OCI-LY7 (cell line): ENCODE results near the gene ABCB9.

Experiments
- EZH2phosphoT487 ChIP-seq: fragments of 200-600 bp; sonication (generic); IDR thresholded peaks from 2 replicates; pipeline ENCODE4 v1.6.1; 2018; ENCODE audit warnings: low read depth, borderline replicate concordance, mild to moderate bottlenecking, mixed run types, antibody characterized with exemption, low read length, moderate library complexity, mixed read lengths
- TF ChIP-seq, protein P1 (sequence below): fragments of 200-600 bp; sonication (generic); conservative IDR thresholded peaks from 2 replicates; pipeline ENCODE4 v1.5.1; 2014; ENCODE audit warnings: mild to moderate bottlenecking, antibody characterized with exemption, low read length, moderate library complexity, mixed read lengths

GRCh38 chr12:122893208-122894153, 72.8 kb downstream of the ABCB9 start:
- TF ChIP-seq, protein P1, sequence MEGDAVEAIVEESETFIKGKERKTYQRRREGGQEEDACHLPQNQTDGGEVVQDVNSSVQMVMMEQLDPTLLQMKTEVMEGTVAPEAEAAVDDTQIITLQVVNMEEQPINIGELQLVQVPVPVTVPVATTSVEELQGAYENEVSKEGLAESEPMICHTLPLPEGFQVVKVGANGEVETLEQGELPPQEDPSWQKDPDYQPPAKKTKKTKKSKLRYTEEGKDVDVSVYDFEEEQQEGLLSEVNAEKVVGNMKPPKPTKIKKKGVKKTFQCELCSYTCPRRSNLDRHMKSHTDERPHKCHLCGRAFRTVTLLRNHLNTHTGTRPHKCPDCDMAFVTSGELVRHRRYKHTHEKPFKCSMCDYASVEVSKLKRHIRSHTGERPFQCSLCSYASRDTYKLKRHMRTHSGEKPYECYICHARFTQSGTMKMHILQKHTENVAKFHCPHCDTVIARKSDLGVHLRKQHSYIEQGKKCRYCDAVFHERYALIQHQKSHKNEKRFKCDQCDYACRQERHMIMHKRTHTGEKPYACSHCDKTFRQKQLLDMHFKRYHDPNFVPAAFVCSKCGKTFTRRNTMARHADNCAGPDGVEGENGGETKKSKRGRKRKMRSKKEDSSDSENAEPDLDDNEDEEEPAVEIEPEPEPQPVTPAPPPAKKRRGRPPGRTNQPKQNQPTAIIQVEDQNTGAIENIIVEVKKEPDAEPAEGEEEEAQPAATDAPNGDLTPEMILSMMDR, result no peak
- no peak for TF ChIP-seq EZH2phosphoT487
